LNCAP (cell line): ENCODE data around the gene DNLZ.
A peak's percentile ranks its signal among the peaks of the same experiment; 100 is the strongest.

Experiments
- TF ChIP-seq, protein P1 (sequence below): fragments of 450-650 bp; IDR thresholded peaks from 2 replicates; pipeline ENCODE4 v1.5.1; 2017; ENCODE audit warnings: mild to moderate bottlenecking

Gene DNLZ

DNA sequence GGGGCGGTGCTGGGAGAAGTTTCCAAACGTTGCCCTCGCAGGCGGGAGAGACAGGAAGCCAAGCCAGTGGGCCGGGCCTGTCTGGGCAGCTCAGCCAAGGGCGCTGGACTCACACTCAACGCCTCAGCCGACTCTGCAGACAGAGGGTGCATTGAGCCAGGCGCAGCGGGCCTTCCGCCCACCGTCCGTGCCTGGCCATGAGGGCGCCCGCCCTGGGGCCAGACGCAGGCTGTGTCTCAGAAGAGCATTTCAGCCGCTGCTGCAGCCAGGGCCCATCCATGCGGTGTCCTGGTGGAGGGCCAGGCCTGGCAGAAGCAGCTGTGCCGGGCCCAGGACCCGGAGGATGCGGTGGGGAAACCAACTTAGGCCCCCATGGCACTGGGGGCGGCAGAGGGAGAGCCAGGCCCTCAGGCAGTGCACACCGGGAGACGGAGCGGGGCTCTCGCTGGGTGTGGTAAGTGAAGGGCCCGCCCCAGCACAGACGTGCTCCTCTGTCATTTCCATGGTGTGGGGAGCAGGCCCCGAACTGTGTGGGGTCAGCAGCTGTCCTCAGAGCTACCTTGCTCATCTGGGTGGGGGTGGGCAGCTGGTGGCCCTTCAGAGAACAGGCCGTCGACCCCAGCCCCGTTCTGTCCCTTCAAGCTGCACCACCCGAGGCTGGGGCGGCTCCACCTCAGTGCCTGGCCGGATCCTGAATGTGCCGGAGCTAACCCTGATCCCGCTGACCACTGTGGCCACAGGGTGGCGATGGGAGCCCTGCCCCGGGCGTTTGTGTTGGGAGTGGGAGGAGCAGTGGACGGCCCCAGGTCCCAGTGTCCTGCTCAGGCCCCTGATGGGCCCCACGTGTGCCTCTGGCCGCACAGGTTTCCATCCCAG, 18.0 kb downstream of the DNLZ start:
- TF ChIP-seq, protein P1, sequence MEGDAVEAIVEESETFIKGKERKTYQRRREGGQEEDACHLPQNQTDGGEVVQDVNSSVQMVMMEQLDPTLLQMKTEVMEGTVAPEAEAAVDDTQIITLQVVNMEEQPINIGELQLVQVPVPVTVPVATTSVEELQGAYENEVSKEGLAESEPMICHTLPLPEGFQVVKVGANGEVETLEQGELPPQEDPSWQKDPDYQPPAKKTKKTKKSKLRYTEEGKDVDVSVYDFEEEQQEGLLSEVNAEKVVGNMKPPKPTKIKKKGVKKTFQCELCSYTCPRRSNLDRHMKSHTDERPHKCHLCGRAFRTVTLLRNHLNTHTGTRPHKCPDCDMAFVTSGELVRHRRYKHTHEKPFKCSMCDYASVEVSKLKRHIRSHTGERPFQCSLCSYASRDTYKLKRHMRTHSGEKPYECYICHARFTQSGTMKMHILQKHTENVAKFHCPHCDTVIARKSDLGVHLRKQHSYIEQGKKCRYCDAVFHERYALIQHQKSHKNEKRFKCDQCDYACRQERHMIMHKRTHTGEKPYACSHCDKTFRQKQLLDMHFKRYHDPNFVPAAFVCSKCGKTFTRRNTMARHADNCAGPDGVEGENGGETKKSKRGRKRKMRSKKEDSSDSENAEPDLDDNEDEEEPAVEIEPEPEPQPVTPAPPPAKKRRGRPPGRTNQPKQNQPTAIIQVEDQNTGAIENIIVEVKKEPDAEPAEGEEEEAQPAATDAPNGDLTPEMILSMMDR, result peak; percentile 31; the same call in 1 of the 2 replicates

DNA sequence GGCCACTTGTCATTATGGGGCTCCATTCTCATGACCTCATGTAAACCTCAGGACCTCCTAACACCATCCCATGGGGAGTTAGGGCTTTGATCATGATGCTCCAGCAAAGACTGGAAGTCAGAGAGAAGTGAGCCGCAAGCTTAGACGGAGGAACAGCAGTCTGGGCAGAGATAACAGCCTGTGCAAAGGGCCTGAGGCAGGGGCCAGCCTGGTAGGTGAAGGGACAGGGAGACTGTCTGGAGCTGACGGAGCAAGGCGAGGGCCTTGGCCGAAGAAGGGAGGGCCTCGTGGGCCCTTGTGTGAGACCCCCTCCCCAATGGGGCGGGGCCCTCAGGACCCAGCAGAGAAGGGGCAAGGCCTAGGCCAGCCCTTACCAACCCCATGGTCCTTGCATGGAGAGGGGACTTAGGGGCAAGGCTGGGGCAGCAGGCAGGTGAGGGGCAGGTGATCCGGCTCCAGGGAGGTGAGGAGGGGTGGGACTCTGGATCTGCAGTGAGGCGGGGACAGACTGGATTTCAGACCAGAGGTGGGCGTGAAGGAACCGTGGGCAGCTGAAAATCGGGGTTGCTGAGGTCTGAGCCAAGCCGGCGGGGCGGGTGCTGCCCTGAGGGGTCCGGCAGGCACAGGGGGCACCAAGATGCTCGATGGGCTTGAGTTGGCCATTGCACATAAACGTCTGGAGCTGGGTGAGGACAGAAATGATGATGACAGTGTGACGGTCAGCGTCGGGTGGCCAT, 18.8 kb downstream of the DNLZ start:
- TF ChIP-seq, protein P1, result no peak

DNA sequence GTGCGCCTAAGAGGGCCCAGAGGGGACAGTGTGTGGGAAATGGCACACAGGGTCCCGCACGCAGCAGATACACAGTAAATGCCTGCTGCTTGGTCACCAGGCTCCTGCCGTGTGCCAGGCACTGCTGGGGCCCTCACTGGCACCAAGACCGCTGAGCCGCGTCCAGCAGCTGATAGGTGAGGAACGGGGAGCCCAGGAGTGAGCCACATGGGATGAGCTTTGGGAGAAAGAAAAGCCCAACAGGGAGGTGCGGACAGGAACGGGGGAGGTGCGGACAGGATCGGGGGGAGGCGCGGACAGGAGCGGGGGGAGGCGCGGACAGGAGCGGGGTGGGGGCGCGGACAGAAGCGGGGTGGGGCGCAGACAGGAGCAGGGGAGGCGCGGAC, 19.7 kb downstream of the DNLZ start:
- TF ChIP-seq, protein P1, result no peak

DNA sequence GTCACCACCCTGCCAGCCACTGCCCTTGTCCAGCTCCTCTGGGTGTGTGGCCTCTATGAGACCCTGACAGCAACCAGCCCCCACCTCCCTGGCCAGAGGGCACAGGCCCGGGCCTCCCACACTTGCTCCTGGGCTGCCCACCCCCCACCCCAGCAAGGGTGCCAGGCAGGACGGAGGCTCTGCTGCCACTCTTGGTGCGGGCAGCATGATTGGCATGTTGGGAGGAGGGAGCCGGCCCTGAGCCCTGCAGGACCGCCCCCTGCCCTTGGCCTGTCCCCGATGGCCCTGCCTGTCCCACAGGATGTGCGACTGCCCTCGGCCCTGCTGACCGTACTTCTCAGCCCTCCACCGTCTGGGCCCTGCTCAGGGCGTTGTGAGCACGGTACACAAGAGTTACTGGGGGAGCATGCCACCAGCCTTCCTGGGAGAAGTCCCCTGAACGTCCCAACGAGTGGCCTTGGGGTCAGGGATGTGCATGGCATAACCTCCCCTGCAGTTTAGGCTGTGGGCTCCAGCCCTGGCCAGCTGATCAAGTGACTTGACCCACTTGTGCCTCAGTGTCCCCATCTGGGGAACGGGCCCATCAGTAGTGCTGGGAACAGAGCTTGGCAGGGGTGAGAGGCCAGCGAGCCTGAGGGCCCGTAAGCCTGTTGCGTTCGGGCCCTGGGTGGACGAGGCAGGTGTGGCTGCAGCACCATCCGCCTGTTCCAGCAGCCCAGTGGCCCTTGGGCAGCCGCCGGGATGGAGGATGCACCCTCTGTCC, 20.2 kb downstream of the DNLZ start:
- TF ChIP-seq, protein P1, result no peak

DNA sequence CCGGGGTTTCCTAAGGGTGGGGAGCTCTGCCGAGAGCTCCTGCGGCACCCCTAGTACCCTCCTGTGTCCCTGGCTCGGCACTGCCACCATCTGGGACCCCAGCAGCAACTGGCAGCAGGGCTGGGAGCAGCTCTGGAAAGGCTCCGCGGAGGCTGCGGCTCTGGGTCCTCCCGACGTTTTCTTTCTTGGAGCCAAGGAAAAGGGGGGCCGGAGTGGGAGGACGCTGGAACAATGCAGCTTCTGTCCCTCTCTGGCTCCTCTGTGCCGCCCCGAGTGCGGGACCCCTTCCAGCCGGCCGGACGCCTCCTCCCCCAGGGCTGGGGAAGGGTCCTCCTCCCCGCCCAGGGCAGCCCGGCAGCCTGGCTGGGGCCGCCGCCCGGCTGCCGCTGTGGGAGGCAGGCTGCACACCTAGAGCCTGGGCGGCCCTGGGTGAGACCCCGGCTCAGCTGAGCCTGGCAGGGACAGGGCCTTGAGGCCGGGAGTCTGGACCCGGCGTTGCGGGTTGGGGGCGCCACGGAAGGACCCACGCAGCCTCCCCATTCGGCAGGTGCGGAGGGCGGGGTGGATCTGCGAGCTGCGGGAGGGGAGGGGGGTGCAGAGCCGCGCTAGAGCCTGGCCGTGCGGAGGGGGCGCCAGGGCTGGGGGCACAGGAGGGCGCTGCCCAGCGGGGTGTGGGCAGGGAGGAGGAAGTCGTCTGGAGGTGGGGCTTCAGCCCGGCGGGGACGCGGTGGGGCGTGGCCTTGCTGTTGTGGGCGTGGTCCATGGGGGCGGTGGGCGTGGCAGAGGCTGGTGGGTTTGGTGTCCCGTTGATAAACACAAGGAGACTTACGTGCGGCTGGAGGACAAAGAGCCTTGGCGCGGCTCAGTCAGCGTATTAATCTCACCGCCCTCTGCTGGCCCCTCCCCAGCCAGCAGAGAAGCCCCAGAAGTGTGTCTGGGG, 21.1 kb downstream of the DNLZ start:
- TF ChIP-seq, protein P1, result no peak

DNA sequence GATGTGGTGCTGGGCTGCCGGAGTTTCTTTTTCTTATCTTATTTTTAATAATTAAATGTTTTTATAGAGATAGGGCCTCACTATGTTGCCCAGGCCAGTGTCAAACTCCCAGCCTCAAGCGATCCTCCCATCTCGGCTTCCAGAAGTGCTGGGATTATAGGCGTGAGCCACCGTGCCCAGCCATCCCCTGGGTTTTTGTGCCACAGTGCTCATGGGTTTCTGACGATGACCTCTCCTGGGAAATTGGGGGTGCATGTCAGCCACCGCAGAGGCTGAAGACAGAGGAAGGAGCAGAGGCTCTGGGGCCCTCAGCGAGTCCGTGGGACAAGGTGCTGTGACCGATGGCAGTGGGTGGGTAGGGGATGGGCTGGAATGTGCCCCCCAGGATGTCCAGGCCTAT, 21.8 kb downstream of the DNLZ start:
- TF ChIP-seq, protein P1, result no peak
